ENCODE measurements around the gene ATF4.
"Not testable (repeated sequence)": the region's sequence is repeated elsewhere in the genome, so short reads cannot be mapped to it uniquely, and the experiment has no call there.

Gene ATF4

DNA sequence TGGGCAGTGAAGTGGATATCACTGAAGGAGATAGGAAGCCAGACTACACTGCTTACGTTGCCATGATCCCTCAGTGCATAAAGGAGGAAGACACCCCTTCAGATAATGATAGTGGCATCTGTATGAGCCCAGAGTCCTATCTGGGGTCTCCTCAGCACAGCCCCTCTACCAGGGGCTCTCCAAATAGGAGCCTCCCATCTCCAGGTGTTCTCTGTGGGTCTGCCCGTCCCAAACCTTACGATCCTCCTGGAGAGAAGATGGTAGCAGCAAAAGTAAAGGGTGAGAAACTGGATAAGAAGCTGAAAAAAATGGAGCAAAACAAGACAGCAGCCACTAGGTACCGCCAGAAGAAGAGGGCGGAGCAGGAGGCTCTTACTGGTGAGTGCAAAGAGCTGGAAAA lies 1.7 kb downstream of the ATF4 start:
- not testable (repeated sequence) for H3K9me3 ChIP-seq (ENCODE audit: insufficient read depth, low read depth, low read length); H3K9me2 ChIP-seq (replicated peaks; ENCODE audit: low read depth, low read length); H2AFZ ChIP-seq (ENCODE audit: low read length)
- Histone ChIP-seq H3K4me1 (ENCODE audit: insufficient read depth, low read length, poor library complexity, severe bottlenecking) (peaks cover 37% of the 10 kb centered on the region), H4K20me1 (ENCODE audit: insufficient read depth, low read length, poor library complexity, severe bottlenecking) (peaks cover 62% of the 10 kb centered on the region), H3K4me3 (ENCODE audit: low read length, poor library complexity, severe bottlenecking) (peak overlapping the region; percentile 99), H3K79me2 (ENCODE audit: insufficient read depth, low read length) (peaks cover 87% of the 10 kb centered on the region), H3K27me3 (ENCODE audit: insufficient read depth, low read length, poor library complexity, severe bottlenecking) (peaks cover 13% of the 10 kb centered on the region), H3K36me3 (ENCODE audit: insufficient read depth, low read length) (peaks cover 45% of the 10 kb centered on the region), H3F3A (ENCODE audit: low read depth) (peaks cover 19% of the 10 kb centered on the region), H3K9ac (ENCODE audit: low read depth, low read length, poor library complexity, severe bottlenecking) (peak overlapping the region; percentile 100), H3K4me2 (ENCODE audit: low read depth, low read length, poor library complexity, severe bottlenecking) (peak overlapping the region; percentile 95)

- Histone ChIP-seq H4K20me1 (ENCODE audit: insufficient read depth, low read length, poor library complexity, severe bottlenecking) (peaks cover 69% of the 10 kb centered on the region), H3K79me2 (ENCODE audit: insufficient read depth, low read length) (peaks cover 90% of the 10 kb centered on the region), H2AFZ (ENCODE audit: low read length) (no peak overlapping the region), H3K9ac (ENCODE audit: low read depth, low read length, poor library complexity, severe bottlenecking) (peak overlapping the region; percentile 100), H3K9me2 (replicated peaks; ENCODE audit: low read depth, low read length) (no peaks in the 10 kb centered on the region), H3K4me3 (ENCODE audit: low read length, poor library complexity, severe bottlenecking) (peak overlapping the region; percentile 99), H3F3A (ENCODE audit: low read depth) (peaks cover 19% of the 10 kb centered on the region), H3K27me3 (ENCODE audit: insufficient read depth, low read length, poor library complexity, severe bottlenecking) (peaks cover 13% of the 10 kb centered on the region), H3K36me3 (ENCODE audit: insufficient read depth, low read length) (peaks cover 44% of the 10 kb centered on the region), H3K9me3 (ENCODE audit: insufficient read depth, low read depth, low read length) (no peaks in the 10 kb centered on the region), H3K4me2 (ENCODE audit: low read depth, low read length, poor library complexity, severe bottlenecking) (peak overlapping the region; percentile 95), H3K4me1 (ENCODE audit: insufficient read depth, low read length, poor library complexity, severe bottlenecking) (peaks cover 41% of the 10 kb centered on the region)
- TF ChIP-seq CTCF (conservative IDR thresholded peaks at IDR 0.05; ENCODE audit: low read length) (no peak), EZH2phosphoT487 (IDR thresholded peaks at IDR 0.05; ENCODE audit: borderline replicate concordance) (no peak)
These were observed 2.4 kb downstream of the ATF4 start for GRCh38 chr22:39522567-39523300.

DNA sequence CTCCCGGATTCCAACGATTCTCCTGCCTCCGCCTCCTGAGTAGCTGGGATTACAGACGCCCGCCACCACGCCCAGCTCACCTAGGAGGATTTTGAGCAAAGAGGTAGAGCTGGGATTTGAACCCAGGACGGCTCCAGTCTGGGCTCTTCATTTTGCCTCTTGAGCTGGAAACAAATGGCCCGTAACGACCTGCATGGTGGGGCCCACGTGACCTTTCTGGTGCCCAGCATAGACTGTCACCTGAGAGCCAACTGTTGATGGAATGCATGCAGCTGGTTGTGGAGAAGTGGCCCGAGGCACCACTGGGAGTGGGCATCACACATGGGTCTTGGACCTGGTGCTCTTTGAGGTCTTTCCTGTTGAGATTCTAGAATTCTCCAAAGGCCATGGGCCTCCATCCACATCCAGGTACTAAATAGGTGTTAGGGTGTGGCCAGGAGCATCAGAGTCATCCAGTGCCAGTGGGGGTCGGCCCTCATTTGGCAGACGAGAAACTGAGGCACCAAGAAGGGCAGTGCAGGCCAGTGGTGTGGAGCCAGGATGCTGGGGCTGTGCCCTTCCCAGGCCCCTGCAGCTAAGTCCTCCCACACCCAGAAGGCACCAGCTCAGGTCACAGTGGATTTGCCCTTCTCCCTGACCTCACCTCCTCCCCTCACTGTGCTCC lies 3.9 kb downstream of the ATF4 start:
- Histone ChIP-seq H3K27me3 (ENCODE audit: insufficient read depth, low read length, poor library complexity, severe bottlenecking) (peaks cover 13% of the 10 kb centered on the region), H2AFZ (ENCODE audit: low read length) (no peak overlapping the region), H3K9me2 (replicated peaks; ENCODE audit: low read depth, low read length) (no peaks in the 10 kb centered on the region), H3K9ac (ENCODE audit: low read depth, low read length, poor library complexity, severe bottlenecking) (peak overlapping the region; percentile 1), H3F3A (ENCODE audit: low read depth) (peaks cover 19% of the 10 kb centered on the region), H3K4me3 (ENCODE audit: low read length, poor library complexity, severe bottlenecking) (peak overlapping the region; percentile 99), H3K9me3 (ENCODE audit: insufficient read depth, low read depth, low read length) (no peaks in the 10 kb centered on the region), H3K4me2 (ENCODE audit: low read depth, low read length, poor library complexity, severe bottlenecking) (peak overlapping the region; percentile 95), H4K20me1 (ENCODE audit: insufficient read depth, low read length, poor library complexity, severe bottlenecking) (peaks cover 82% of the 10 kb centered on the region), H3K79me2 (ENCODE audit: insufficient read depth, low read length) (peaks cover 88% of the 10 kb centered on the region), H3K4me1 (ENCODE audit: insufficient read depth, low read length, poor library complexity, severe bottlenecking) (peaks cover 41% of the 10 kb centered on the region), H3K36me3 (ENCODE audit: insufficient read depth, low read length) (peaks cover 44% of the 10 kb centered on the region)
- TF ChIP-seq CTCF (conservative IDR thresholded peaks at IDR 0.05; ENCODE audit: low read length) (no peak), EZH2phosphoT487 (IDR thresholded peaks at IDR 0.05; ENCODE audit: borderline replicate concordance) (no peak)

Data from Loucy (cell line).